ENCODE measurements around the gene IGF2R. TPM values are rescaled to one million over a fixed set of nuclear protein-coding genes. Genes with fewer than 3 reads are reported as not detected.

The IGF2R gene
- total and polyA plus RNA-seq, 8 donors, result 2.0 to 70.5 (median 31.5) TPM

DNA sequence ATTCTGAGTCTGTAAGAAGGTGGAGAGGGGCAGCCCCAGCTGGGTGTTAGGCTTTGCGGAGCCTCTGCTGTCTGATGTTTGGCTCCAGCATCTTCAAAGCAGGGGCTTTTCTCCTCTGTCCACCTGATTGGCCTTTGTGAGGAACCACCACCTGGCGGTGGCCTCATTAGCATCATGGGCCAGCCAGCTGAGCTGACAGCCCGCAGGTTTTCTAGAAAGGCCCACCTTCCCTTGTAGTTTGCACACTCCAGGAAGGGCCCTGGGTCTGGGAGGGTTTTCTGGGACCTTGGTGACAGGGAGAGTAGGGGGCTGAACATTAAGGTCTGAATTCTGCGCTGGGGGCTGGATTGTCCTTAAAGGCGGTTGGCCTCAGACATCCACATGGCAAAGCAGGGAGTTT is 11.6 kb downstream of the IGF2R start:
- TF ChIP-seq, protein P1, sequence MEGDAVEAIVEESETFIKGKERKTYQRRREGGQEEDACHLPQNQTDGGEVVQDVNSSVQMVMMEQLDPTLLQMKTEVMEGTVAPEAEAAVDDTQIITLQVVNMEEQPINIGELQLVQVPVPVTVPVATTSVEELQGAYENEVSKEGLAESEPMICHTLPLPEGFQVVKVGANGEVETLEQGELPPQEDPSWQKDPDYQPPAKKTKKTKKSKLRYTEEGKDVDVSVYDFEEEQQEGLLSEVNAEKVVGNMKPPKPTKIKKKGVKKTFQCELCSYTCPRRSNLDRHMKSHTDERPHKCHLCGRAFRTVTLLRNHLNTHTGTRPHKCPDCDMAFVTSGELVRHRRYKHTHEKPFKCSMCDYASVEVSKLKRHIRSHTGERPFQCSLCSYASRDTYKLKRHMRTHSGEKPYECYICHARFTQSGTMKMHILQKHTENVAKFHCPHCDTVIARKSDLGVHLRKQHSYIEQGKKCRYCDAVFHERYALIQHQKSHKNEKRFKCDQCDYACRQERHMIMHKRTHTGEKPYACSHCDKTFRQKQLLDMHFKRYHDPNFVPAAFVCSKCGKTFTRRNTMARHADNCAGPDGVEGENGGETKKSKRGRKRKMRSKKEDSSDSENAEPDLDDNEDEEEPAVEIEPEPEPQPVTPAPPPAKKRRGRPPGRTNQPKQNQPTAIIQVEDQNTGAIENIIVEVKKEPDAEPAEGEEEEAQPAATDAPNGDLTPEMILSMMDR (IDR thresholded peaks at IDR 0.05), result no peak
- TF ChIP-seq POLR2A (IDR thresholded peaks at IDR 0.05) (no peak), POLR2AphosphoS5 (IDR thresholded peaks at IDR 0.05) (no peak), EP300 (IDR thresholded peaks at IDR 0.05) (no peak)
- peak overlapping the region in 4 of 5 donors; percentile 77 to 93 (median 81) for H3K27ac ChIP-seq
- no peaks in the 10 kb centered on the region for H3K9me3 ChIP-seq
- no peak overlapping the region for H3K4me3 ChIP-seq
- intact Hi-C loops (cut with DNase I; ENCODE audit: low total_unique reads), result no loop called here
- H3K4me1 ChIP-seq, result peaks cover 63 to 95% (median 87%) of the 10 kb centered on the region in 4 donors
- no peaks in the 10 kb centered on the region for H3K27me3 ChIP-seq
- no peak for DNase-seq
- no peaks in the 10 kb centered on the region for H3K36me3 ChIP-seq
- WGBS, 5 donors, result 87 to 99% (median 92%) methylated on average over 5 of the region's 5 CpGs

DNA sequence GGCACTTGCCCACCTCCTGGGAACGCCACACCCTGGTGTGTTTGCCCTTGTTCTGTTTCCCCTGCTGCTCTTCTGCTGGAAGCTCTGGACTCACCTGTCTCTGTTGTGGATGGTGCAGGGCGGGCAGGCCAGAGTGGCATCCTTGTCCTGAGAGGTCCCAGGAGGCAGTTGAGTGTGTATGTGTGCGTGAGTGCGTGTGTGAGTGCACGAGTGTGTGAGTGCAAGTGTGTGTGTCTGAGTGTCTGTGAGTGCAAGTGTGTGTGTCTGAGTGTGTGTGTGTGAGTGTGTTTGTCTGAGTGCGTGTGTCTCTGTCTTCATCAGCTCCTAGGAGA is 12.2 kb downstream of the IGF2R start:
- TF ChIP-seq EP300 (IDR thresholded peaks at IDR 0.05) (no peak), POLR2AphosphoS5 (IDR thresholded peaks at IDR 0.05) (no peak), POLR2A (IDR thresholded peaks at IDR 0.05) (no peak)
- TF ChIP-seq, protein P1 (IDR thresholded peaks at IDR 0.05), result no peak
- no peak for DNase-seq
- WGBS, 5 donors, result 84 to 94% (median 84%) methylated on average over 4 to 6 of the region's 6 CpGs
- H3K36me3 ChIP-seq, result no peaks in the 10 kb centered on the region
- intact Hi-C loops (cut with DNase I; ENCODE audit: low total_unique reads), result no loop called here
- H3K27me3 ChIP-seq, result no peaks in the 10 kb centered on the region
- no peaks in the 10 kb centered on the region for H3K9me3 ChIP-seq
- H3K4me3 ChIP-seq, result no peak overlapping the region
- peaks cover 63 to 97% (median 90%) of the 10 kb centered on the region in 4 donors for H3K4me1 ChIP-seq
- peak overlapping the region; percentile 77 to 93 (median 81) for H3K27ac ChIP-seq

DNA sequence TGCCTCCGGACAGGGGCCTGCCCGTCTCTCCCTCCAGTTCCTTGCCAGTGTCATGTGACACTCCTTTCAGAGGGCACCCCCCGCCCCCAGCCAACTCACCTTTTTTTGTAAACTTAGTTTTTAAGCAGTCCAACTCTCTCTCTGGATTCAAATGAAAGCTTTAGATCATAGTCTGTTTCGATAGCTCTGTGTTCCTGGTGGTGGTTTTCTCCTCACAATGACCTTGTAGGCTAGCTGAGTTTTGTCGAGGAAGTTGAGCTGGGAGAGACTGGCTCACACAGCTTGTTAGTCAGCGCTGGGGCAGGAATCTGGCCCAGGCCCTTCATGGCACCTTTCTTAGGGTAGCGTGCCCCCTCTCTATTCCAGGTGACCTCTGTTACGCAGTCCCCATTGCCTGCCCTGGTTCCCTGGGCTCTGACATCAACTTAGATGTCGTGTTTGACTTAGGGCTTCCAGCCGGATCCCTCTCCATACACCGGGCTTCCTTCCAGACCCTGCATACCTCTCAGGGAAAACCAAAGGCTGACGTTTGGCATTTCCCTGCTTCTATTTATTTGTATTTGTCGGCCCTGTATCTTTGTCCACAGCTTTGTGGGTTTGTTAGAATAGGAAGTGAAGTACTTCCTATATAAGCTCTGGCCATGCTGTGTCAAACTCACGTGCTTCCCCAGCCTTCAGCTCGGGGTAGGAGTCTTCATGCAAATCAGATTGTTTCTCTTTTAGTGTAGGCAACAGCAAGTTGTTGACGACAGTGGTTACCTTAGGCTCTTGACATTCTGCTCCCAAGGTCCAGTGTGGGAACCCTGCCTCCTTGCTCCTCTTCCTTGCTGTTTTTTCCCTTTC is 12.7 kb downstream of the IGF2R start:
- intact Hi-C loops (cut with DNase I; ENCODE audit: low total_unique reads), result no loop called here
- H3K27me3 ChIP-seq, result no peaks in the 10 kb centered on the region
- peaks cover 60 to 97% (median 91%) of the 10 kb centered on the region in 4 donors for H3K4me1 ChIP-seq
- H3K36me3 ChIP-seq, result no peaks in the 10 kb centered on the region
- TF ChIP-seq EP300 (IDR thresholded peaks at IDR 0.05), result peak; percentile 2
- peak in 2 of 3 donors; percentile 59 to 62 for TF ChIP-seq POLR2AphosphoS5 (IDR thresholded peaks at IDR 0.05)
- TF ChIP-seq, protein P1 (IDR thresholded peaks at IDR 0.05), result no peak
- 12 to 27% (median 18%) methylated on average over 16 of the region's 16 CpGs for WGBS, 5 donors
- H3K9me3 ChIP-seq, result no peaks in the 10 kb centered on the region
- peak; percentile 61 to 77 for DNase-seq
- H3K4me3 ChIP-seq, result peak overlapping the region in 2 of 4 donors; percentile 1 to 14
- H3K27ac ChIP-seq, result peak overlapping the region; percentile 77 to 93 (median 81)

DNA sequence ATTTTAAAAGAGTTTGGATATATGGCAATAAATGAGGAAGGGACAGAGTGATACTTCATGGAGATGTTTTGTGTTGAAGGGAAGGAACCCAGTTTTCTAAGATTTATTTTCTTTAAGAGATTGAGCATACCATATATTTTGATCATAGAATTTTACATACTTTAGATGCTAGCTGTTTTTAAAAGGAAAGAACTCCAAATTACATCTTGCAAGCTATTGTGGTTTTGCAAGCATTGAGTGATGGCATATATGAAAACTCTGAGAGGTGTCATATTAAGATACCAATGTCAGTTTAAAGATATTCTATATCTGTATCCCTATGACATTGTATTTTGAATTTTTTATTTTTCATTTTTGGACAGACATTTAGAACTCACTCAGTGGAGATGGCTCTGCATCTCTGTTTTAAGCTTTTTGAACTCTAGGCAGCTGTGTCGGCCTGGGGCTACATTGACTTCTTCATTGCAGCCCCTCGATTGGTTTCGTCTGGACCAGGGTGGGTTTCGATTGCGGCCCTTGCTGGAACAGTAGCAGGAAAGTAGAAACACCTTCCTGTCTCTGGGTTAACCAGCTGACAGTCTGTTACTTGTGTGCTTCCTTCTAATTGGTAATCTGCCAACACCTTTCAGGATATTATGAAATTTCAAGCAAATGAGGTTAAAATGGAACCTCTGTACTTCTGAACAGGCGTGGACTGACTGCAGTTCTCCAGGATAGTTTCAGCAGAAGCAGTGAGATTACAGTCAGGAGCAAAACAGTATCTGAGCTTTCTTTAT is 14.0 kb downstream of the IGF2R start:
- no peak overlapping the region for H3K4me3 ChIP-seq
- no peaks in the 10 kb centered on the region for H3K27me3 ChIP-seq
- WGBS, 5 donors, result 61 to 78% (median 73%) methylated on average over 6 of the region's 6 CpGs
- H3K27ac ChIP-seq, result peak overlapping the region in 3 of 5 donors; percentile 42 to 93 (median 80)
- DNase-seq, result peak in 1 of 2 donors; percentile 42
- H3K9me3 ChIP-seq, result no peaks in the 10 kb centered on the region
- TF ChIP-seq POLR2A (IDR thresholded peaks at IDR 0.05) (no peak), POLR2AphosphoS5 (IDR thresholded peaks at IDR 0.05) (peak in 1 of 3 donors; percentile 4), EP300 (IDR thresholded peaks at IDR 0.05) (no peak)
- TF ChIP-seq, protein P1 (IDR thresholded peaks at IDR 0.05), result no peak
- no peaks in the 10 kb centered on the region for H3K36me3 ChIP-seq
- peaks cover 57 to 97% (median 85%) of the 10 kb centered on the region in 4 donors for H3K4me1 ChIP-seq
- intact Hi-C loops (cut with DNase I; ENCODE audit: low total_unique reads), result no loop called here

Measured in stomach (tissue), 9 donors.